ENCODE results near the gene PDIA3.
"Not testable (repeated sequence)": the region's sequence is repeated elsewhere in the genome, so short reads cannot be mapped to it uniquely, and the experiment has no call there.

PDIA3 gene

GRCh38 chr15:43746245-43746902 lies at the start of gene PDIA3:
Gene PDIA3, plus strand, starts transcription at chr15:43746438. Its CDS starts 102 bp downstream, at chr15:43746540.
- DNase-seq (ENCODE audit: low read depth) = peak; percentile 75

- no peak for DNase-seq (ENCODE audit: low read depth)
Observed at GRCh38 chr15:43702174-43702573, 44.1 kb upstream of the PDIA3 start.

GRCh38 chr15:43702701-43703424 lies 43.4 kb upstream of the PDIA3 start:
- DNase-seq (ENCODE audit: low read depth) = no peak

DNA sequence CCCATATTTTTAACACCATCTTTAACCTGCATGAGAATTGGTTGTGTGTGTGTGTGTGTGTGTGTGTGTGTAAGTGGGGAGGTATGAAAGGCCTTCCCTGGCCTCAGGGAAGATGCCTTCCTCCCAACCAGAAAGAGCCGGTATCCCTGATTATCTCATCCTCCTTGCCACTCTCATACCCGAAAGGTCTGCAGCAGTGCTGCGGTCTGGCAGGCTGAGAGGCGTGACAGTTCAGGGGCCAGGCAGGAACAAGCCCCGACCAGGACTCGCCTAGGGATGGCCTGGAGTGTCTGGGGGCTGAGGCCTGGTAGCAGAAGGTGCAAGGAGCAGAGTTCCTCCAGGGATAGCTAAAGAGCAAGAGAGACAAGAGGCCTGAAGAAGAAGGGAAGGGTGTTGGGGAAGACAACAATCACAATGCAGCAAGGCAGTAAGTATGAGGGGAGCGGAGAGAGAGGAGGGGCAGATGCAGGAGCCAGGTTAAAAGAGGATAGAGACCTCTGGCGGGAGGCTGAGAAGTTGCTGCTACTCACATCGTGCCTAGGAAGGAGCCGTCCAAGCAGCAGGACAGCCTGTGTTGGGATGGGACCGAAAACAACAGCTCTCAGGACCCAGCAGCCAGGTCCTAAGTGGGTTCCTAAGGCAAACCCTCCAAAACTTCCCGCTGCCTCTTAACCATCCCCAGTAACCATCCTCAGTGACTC lies 35.7 kb upstream of the PDIA3 start:
- not testable (repeated sequence) for DNase-seq (ENCODE audit: low read depth)

DNA sequence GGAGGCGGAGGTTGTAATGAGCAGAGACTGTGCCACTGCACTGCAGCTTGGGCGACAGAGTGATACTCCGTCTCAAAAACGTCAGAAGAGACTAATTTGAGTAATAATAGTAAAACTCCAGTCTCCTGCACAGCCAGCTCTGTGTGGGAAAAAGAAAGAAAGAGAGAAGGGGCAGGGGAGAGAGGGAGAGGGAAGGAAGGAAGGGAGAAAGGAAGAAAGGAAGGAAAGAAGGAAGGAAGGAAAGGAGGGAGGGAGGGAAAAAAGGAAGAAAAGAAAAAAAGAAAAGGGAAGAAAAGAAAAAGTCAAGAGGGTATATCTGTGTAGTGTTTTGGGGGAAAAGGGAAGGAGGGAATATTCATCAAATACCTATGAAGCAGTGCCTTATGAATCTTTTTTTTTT lies 23.1 kb upstream of the PDIA3 start:
- no peak for DNase-seq (ENCODE audit: low read depth)

GRCh38 chr15:43726306-43726705 lies 19.9 kb upstream of the PDIA3 start:
- DNase-seq (ENCODE audit: low read depth) = not testable (repeated sequence)

- DNase-seq (ENCODE audit: low read depth) = not testable (repeated sequence)
Observed at GRCh38 chr15:43728053-43728725, 18.0 kb upstream of the PDIA3 start.

DNA sequence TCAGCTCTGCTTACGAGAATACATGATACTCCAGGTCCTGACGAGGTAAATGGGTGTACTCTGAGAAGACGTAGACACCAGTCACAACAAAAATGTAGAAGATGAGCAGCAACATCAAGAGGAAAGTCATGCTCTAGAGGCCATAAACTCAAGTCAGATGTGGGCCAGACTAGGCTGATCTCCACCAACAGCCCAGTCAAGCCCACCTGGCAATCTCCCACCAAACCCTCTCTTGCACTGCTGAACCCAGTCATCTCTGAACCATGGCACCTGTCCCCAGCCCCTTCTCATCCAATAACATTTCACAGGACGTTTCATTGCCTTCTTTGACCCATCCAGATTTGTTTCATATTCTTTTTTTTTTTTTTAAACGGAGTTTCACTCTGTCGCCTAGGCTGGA lies 10.8 kb upstream of the PDIA3 start:
- DNase-seq (ENCODE audit: low read depth) = no peak

DNA sequence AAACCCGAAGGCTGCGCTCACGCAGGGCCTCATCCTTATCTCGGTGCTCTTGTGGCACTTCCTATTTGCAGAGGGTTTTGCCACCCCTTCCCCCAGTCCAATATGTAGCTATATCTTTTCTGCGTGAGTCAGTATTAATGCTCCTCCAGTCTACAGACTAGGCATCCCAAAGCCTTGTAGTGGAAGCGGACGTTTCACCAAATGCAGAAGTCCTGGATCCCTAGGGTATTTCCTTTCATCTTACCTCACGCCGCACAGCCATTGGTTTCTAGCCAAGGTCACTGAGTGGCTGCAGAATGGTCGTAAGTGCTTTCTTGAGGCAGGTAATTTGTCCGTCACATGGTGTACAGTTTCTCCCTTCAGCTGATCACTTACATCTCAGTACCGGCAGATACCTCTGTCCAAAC lies 668 bp downstream of the PDIA3 start:
- not testable (repeated sequence) for DNase-seq (ENCODE audit: low read depth)

GRCh38 chr15:43748376-43748775 lies 2.1 kb downstream of the PDIA3 start:
- DNase-seq (ENCODE audit: low read depth) = no peak

DNA sequence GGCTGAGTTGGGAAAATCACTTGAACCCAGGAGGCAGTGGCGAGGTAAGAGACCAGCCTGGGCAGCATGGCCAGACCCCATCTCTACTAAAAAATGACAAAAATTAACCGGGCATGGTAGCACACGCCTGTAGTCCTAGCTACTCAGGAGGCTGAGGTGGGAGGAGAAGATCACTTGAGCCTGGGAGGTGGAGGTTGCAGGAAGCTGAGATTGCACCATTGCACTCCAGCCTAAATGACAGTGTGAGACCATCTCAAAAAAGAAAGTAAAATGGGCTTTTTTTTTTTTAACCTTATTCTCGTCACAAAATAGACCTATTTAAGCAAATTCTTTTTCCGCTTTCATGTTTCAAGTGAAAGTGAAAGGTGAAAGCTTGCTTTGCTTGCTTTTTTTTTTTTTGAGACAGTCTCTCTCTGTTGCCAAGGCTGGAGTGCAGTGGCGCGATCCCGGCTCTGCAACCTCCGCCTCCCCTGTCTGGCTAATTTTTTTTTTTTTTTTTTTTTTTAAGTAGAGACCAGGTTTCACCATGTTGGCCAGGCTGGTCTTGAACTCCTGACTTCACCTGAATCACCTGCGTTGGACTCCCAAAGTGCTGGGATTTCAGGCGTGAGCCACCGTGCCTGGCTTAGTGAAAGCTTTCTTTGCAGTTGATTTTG lies 3.6 kb downstream of the PDIA3 start:
- DNase-seq (ENCODE audit: low read depth) = peak; percentile 31

DNA sequence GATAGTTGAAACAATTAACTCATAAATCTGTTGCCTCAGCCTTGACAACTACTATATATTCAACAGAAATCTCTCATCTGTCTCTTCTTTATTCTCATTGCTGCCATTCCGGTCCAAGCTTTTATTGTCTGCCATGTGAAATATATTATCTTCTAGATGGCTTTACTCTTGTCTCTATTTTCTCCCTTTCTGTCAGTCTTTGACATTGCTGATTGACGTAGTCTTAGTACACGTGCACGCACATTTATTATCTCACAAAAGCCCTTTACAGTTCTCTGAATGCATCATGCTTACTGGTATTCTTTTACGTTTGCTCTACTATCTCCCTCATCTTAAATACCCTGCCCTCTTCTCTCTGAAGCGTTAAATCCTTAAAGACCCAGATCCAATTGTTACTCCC lies 5.6 kb downstream of the PDIA3 start:
- no peak for DNase-seq (ENCODE audit: low read depth)

DNA sequence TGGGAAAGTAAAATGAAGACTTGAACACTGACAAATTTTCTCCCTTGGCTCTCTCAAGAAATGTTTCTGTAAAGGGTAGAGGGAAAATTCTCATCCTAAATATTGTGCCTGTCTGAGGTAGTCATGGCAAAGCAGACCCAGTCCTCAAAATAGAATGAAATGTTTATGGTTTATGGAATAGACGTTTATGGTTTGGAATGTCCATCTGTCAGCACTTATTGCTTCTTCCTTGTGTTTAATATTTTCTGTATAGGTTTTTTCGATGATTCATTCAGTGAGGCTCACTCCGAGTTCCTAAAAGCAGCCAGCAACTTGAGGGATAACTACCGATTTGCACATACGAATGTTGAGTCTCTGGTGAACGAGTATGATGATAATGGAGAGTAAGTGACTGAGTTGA lies 16.6 kb downstream of the PDIA3 start:
- DNase-seq (ENCODE audit: low read depth) = no peak

DNA sequence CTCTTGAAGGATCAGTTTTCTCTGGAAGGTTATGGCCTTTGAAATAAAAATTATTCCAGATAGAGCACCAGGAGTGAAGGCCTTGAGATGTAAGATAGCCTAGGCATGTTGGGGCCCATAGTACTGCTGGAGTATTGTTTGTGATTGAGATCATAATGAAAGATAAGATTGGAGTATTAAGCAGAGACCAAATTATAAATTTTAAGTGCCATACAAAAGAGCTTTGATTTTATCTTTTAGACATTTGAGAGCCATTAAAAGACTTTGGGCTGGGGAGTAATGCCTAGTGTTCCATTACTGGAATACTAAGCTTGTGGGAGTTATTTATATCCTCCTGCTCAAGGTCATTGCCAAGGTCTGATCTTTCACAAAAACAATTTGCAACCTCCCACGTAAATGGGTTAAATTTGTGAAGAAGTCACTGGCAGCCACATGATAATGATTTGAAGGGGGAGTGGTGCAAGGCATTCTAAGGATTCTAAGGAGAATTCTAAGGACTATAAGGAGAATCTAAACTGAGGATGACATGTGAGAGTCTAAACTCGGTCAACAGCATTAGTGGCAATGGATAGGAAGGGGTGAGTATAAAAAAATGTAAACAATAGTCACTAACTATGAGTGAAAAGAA lies 17.7 kb downstream of the PDIA3 start:
- DNase-seq (ENCODE audit: low read depth) = no peak

GRCh38 chr15:43769584-43770228 lies 23.5 kb downstream of the PDIA3 start:
- peak; percentile 46 for DNase-seq (ENCODE audit: low read depth)

- DNase-seq (ENCODE audit: low read depth) = no peak
Observed at GRCh38 chr15:43771816-43772215, 25.6 kb downstream of the PDIA3 start.

- DNase-seq (ENCODE audit: low read depth) = no peak
Observed at GRCh38 chr15:43772624-43773023, 26.4 kb downstream of the PDIA3 start.

DNA sequence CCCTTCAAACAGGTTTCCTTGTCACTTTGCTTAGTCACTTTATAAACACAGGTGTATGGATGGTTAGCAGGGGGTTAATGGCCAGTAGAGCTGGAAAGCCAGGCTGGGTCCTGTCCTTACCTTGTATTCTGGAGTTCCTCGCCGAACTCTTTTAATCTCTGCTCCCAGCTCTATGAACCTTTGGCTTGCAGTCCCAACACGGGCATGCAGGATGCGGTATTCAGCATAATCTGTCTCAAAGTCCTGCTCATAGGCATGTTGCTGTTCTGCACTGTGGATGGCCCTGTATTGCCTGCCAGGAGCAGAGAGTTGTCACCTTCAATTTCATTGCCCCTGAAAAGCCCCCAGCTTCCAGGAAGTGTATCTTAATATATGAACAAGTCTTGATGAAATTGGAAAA lies 27.8 kb downstream of the PDIA3 start:
- no peak for DNase-seq (ENCODE audit: low read depth)

GRCh38 chr15:43775411-43775965 lies 29.2 kb downstream of the PDIA3 start:
- no peak for DNase-seq (ENCODE audit: low read depth)

- DNase-seq (ENCODE audit: low read depth) = no peak
Observed at GRCh38 chr15:43776101-43776717, 30.0 kb downstream of the PDIA3 start.

All from stimulated activated CD4-positive, alpha-beta T cell treated with anti-CD3 and anti-CD28 coated beads, Interleukin-2, amount 100 ng/mL, for 4 hours (primary cell).